CMK (cell line): Measurements from ENCODE around the gene C5AR1.
"Not testable (repeated sequence)": the region's sequence is repeated elsewhere in the genome, so short reads cannot be mapped to it uniquely, and the experiment has no call there.

Source experiments
- DNase-seq: peaks from one replicate; pipeline ENCODE4 v3.0.0-alpha.2; 2010; ENCODE audit warnings: low read depth

The C5AR1 gene

GRCh38 chr19:47365455-47365854 lies 55.8 kb downstream of the C5AR1 start:
- DNase-seq = not testable (repeated sequence)

GRCh38 chr19:47370045-47370611 lies 60.5 kb downstream of the C5AR1 start:
- DNase-seq = no peak

GRCh38 chr19:47371261-47371660 lies 61.6 kb downstream of the C5AR1 start:
- DNase-seq = no peak
